BE2C (cell line): ENCODE data around the gene SH3D21.

ENCODE experiments used
- DNase-seq: peaks from one replicate; pipeline ENCODE4 v3.0.0-alpha.2; 2020
- H3K27me3 ChIP-seq: fragments of 250-450 bp; sonication (Bioruptor Pico); 2 replicates; pipeline ENCODE4 v1.5.1; 2020; ENCODE audit warnings: mild to moderate bottlenecking
- H3K36me3 ChIP-seq: fragments of 250-450 bp; sonication (Bioruptor Pico); 2 replicates; pipeline ENCODE4 v1.5.1; 2020; ENCODE audit warnings: mild to moderate bottlenecking
- H3K4me1 ChIP-seq: fragments of 250-450 bp; sonication (Bioruptor Pico); 2 replicates; pipeline ENCODE4 v1.5.1; 2020
- H3K4me3 ChIP-seq: 2 replicates; pipeline ENCODE4 v1.5.1; 2011; ENCODE audit warnings: low read depth, low read length
- H3K9me3 ChIP-seq: fragments of 250-450 bp; sonication (Bioruptor Pico); 2 replicates; pipeline ENCODE4 v1.5.1; 2020
- TF ChIP-seq, protein P1 (sequence below): IDR thresholded peaks from 2 replicates; pipeline ENCODE4 v1.5.1; 2012; ENCODE audit warnings: mild to moderate bottlenecking, low read depth, low read length

SH3D21 gene

DNA sequence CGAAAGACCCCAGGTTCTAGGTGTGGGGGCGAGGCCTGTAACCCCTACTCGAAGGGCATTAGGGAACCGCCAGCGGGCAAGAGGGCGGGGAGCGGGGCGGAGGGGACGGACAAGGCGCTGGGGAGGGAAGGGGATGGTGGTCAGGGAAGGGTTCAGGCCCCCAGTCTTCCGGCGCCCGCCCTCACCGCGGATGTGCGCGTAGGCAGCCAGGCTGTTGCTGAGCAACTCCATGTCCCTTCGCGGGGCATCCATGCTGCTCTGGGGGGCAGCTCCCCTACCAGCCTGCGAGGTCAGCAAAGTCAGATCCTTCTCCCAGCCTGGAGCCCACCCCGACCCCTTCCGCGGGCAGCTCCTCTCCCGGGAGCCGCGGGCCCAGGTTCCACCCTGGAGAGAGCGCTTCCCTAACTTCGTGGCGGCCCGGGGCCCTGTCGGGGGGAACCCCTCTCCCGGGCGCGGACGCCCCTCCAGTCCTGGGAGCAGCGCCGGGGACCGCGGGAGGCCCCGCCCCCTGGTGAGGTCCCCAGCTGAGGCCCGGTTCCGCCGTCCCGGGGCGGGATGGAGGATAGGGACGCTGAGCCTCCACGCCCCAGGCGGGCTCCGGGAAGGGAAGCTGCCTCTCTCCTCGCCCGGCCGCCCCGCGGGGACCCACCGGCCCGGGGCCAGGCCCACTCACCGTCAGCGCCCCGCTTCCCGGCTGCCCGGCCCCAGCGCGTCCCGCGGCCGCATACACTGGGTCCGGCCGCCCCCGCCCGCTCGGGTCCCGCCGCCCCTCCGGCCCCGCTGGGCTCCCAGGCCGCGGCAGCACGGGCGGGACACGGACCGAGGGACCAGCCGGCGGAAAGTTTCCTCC is 16.8 kb downstream of the SH3D21 start:
- H3K36me3 ChIP-seq = no peaks in the 10 kb centered on the region
- no peaks in the 10 kb centered on the region for H3K9me3 ChIP-seq
- peak overlapping the region; percentile 38 for H3K4me3 ChIP-seq
- TF ChIP-seq, protein P1, sequence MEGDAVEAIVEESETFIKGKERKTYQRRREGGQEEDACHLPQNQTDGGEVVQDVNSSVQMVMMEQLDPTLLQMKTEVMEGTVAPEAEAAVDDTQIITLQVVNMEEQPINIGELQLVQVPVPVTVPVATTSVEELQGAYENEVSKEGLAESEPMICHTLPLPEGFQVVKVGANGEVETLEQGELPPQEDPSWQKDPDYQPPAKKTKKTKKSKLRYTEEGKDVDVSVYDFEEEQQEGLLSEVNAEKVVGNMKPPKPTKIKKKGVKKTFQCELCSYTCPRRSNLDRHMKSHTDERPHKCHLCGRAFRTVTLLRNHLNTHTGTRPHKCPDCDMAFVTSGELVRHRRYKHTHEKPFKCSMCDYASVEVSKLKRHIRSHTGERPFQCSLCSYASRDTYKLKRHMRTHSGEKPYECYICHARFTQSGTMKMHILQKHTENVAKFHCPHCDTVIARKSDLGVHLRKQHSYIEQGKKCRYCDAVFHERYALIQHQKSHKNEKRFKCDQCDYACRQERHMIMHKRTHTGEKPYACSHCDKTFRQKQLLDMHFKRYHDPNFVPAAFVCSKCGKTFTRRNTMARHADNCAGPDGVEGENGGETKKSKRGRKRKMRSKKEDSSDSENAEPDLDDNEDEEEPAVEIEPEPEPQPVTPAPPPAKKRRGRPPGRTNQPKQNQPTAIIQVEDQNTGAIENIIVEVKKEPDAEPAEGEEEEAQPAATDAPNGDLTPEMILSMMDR = no peak
- H3K4me1 ChIP-seq = no peaks in the 10 kb centered on the region
- H3K27me3 ChIP-seq = no peaks in the 10 kb centered on the region
- DNase-seq = no peak

DNA sequence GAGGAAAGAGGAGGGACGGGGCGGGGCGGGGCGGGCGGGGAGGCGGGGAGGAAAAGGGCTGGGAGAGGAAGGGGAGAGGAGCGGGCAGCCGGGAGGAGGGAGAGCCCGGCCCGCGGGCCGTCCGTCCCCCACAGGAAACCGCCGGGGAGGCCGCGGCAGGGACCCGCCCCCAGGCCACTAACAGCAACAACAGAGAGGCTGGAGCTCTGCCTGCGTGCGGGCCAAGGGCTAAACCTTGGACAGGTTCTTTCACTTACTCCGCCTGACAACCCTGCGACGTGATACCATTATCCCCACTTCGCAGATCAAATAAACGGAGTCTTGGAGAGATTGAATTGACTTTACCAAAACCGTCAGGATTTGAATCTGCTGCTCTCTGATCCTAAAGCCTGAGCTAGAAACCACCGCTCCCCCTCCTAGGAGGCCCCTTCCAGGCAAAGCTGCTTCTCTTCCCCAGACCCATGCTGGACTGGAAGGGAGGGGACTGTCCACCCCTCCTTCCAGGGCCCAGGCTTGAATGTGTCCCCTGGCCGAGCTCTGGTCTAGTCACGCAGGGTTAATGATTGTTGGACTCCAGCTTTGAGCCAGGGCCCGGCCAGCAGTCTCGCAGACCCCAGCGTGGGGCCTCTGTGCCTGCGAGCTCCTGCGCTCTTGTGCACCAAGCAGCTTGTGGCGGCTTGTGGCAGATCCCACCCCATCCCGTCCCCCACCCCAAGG is 17.6 kb downstream of the SH3D21 start, which contains the start of gene EVA1B:
Gene EVA1B, minus strand, starts transcription at position 10 of the 717 bp plus-strand sequence. CDS start 608 bp downstream, outside the sequence.
- H3K4me1 ChIP-seq = no peaks in the 10 kb centered on the region
- peak; percentile 60 for DNase-seq
- H3K9me3 ChIP-seq = no peaks in the 10 kb centered on the region
- H3K4me3 ChIP-seq = peak within 1 kb of the TSS; percentile 45
- H3K27me3 ChIP-seq = no peaks in the 10 kb centered on the region
- no peaks in the 10 kb centered on the region for H3K36me3 ChIP-seq
- TF ChIP-seq, protein P1 = no peak

DNA sequence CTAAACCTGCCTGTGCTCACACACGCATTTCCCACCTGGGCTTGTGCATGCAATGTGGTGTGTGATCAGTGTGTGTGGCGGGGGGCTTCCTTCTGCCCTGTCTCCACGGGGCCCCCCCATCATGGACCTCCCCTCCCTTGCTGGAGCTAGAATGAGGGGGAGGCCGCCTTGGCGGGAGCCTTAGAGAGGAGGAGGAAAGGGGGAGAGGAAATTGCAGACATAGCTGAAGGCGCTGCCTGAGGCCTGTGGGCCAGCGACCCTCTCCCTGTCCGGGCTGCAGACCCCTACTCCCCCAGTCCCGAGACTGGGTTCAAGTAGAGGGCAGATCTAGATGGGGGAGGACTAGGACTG is 18.2 kb downstream of the SH3D21 start:
- Histone ChIP-seq H3K9me3 (no peaks in the 10 kb centered on the region), H3K4me1 (no peaks in the 10 kb centered on the region), H3K27me3 (no peaks in the 10 kb centered on the region), H3K4me3 (no peak overlapping the region), H3K36me3 (no peaks in the 10 kb centered on the region)
- DNase-seq = no peak
- TF ChIP-seq, protein P1 = no peak

DNA sequence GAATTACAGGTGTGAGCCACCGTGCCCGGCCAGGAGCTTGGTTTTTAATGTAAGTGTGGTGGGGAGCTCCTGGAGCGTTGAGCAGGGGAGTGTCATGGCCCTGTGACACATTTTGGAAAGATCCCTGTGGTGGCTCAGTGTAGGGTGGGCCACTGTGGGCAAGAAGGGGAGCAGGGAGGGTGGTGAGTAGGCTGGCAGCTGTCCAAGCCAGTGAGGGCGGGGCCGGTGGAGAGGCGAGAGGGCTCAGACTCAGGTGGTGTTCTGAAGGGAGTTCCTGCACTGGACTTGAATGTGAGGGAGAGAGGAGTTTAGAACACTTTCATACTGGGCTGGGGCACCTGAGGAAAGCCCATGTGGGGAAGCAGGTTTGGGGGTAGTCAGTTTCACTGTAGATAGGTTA is 20.3 kb downstream of the SH3D21 start:
- Histone ChIP-seq H3K4me1 (no peaks in the 10 kb centered on the region), H3K27me3 (no peaks in the 10 kb centered on the region), H3K36me3 (no peaks in the 10 kb centered on the region), H3K9me3 (no peaks in the 10 kb centered on the region), H3K4me3 (no peak overlapping the region)
- TF ChIP-seq, protein P1 = no peak
- DNase-seq = no peak

DNA sequence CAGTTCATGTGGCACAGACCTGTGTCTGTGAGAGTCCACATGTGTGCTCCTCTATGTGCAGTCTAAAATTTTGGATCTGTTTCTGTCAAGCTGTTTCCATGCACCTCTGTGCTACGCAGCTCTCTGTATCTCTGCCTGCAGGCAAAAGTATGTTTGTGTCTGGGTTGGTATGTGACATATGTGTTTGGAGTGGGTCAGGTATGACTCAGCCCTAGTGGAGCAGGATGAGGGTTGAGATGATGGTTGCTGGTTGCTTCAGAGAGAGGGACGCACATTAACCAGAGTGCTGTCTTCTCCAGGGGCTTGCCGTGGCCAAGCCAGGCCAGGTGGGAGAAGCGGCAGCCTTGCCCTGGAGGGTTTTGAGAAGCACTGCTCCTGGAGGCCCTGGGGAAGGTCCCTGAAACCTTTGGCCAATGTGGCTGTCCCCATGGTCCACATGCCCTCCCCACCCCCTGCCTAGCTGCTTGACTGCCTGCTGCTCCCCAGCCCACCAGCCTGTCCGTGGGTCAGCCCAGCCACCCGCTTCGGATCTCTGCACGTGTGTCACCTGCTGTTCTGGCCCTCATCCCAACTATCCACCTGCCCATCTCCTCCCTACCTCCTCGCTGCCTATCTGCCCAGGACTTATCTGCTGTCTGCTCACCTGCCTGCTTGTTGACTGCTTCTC is 21.4 kb downstream of the SH3D21 start:
- Histone ChIP-seq H3K36me3 (no peaks in the 10 kb centered on the region), H3K27me3 (no peaks in the 10 kb centered on the region), H3K4me3 (no peak overlapping the region), H3K4me1 (no peaks in the 10 kb centered on the region), H3K9me3 (no peaks in the 10 kb centered on the region)
- no peak for DNase-seq
- TF ChIP-seq, protein P1 = no peak

DNA sequence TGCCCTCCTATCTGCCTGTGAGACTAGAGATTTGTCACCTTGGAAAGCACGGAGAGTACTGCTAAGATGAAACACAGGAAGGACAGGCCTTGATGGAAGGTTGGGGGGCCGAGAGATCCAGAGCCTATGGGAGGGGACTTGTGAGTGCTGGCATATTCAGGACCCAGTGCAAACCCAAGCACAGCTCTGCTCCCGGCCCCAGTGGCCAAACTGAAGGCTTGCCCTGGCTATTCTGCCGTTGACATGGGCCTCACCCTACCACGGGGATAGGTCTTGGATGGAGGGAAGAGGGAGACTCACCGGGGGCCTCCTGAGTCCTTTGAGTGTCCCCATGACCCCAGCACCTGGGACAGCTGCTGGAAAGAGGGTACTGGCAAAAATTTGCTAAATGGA is 21.9 kb downstream of the SH3D21 start:
- H3K4me1 ChIP-seq = no peaks in the 10 kb centered on the region
- H3K9me3 ChIP-seq = no peaks in the 10 kb centered on the region
- TF ChIP-seq, protein P1 = no peak
- H3K36me3 ChIP-seq = no peaks in the 10 kb centered on the region
- no peak for DNase-seq
- no peak overlapping the region for H3K4me3 ChIP-seq
- no peaks in the 10 kb centered on the region for H3K27me3 ChIP-seq
